ENCODE measurements around the gene SSU72.
"Not testable (repeated sequence)": the region's sequence is repeated elsewhere in the genome, so short reads cannot be mapped to it uniquely, and the experiment has no call there.

The SSU72 gene

GRCh38 chr1:1556961-1557360, 17.7 kb downstream of the SSU72 start:
- DNase-seq, result not testable (repeated sequence)

- no peak for DNase-seq
Observed at GRCh38 chr1:1556505-1556904, 18.2 kb downstream of the SSU72 start.

DNA sequence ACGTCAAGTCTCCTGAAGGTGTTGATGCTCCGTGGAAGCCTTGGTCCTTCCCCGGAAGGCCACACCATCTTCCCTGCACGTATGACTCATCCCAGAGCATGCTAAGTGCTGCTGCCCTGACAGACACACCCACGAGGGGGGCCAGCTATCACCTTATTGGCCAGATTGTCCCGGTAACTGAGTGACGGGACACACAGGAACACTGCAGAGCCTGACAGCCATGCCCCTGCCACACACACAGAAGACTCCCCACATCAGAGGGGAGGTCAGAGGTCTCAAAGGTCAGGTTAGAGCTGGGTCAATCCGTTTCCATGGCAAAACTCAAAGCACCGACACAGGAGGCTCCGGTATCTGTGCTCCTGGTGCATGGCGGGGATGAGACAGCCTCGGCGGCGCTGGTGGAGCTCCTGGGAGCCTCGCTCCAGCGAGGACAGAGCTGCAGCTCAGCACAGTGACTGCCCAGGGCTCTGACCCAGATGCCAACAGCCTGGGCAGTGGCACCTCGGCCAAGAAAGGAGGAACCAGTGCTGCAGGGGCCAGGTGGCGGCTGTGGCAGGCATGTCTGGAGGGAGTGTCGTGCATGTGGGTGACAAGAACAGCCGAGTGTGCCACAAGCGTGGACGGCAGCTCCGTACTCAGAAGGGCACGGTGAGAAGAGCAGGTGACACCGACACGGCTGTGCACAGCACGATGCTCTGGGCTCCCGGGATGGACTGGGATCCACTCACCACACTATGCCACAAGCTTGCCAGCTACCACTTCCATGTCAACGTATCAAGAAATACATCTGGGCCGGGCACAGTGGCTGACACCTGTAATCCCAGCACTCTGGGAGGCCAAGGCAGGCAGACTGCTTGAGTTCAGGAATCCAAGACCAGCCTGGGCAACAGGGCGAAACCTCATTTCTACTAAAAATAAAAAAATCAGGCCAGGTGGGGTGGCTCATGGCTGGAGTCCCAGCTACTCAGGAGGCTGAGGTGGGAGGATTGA, 19.4 kb downstream of the SSU72 start:
- DNase-seq, result no peak

GRCh38 chr1:1554550-1554925, 20.1 kb downstream of the SSU72 start:
- no peak for DNase-seq

- DNase-seq, result no peak
Observed at GRCh38 chr1:1553821-1554494, 20.7 kb downstream of the SSU72 start.

DNA sequence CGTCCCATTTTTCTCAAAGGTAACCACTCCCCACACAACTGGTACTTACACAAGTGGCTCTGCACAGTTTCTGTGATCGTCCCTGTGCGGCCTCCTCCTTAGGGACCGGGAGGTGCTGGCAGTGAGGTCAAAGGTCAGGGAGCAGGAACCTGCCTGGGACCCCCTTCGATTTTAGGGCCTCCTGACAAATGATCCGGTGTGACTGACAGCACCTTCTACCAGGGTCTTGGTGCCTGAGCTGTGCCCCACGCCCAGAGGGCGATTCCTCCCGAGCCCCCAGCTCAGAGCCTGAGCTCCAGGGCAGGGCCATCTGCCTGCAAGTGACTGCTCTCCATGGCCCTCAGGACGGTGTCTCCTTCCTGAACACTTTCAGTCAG, 22.4 kb downstream of the SSU72 start:
- DNase-seq, result no peak

DNA sequence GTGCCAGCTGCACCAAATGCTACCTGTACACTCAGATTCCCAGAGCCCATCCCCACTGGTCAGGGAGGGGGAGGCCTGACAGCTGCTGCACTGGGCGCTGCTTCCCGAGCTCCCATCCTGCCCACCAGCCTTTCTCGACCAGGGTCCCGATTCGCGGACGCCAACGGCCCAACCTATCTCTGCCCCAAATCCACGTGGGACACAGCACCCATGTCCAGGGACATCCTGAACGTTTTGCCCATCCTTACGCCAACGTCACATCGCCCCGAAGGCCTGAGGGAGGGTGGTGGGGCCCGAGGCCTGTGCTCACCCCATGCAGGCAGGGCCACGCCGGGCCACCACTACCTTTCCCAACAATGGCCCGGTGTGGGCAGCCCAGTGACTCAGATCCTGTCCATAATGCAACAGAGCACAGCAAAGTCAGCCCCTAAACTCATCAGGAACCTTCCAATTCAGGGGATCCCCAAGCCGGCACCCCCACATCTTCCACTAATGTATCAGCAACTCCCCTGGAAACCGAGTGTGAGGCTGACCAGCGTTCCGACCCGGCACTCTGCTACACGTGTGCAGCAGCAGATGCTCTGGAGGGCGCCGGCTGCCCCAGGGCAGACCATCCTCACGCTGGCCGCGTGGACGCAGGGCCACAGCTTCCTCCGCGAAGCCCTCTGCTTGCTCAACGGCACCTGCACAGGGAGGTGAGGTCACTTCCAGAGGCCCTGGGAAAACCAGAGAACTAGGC, 23.0 kb downstream of the SSU72 start:
- DNase-seq, result no peak

DNA sequence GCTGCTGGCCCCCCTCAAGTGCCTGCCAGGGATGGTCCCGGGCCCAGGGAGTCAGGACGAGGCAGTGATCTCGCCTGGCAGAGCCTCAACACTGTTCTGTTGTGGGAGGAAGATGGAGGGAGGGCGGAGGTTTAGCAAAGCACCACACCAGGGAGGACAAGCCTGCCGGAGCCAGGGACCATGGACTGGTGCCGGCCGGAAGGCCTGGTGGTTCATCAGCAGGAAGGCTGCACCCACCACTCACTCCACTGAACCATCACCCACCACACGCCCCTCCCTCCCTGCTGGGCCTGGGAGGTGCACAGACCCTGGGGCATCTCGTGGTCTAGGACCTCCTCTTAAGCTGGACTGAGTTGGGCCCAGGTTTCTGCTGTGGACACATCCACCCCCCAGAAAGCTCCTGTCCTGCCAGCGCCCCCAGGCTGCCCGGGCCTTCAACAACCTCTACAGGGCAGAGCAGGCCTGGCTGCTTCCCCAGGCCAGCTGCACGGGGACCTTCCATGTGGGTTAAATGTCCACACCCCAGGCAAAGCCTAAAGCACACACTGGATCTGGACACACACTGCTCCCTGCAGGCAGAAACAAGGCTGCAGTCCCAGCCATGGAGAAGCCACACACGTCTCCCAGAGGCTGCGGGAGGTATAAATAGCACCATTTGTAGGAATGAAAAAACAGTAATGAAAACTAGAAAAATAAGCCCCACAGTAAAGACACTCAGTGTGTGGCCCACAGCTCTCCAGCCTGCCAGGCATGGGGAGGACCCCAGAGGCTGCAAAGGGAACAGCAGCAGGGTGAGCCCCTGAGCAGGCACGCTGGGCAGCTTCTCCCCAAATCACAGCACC, 23.9 kb downstream of the SSU72 start:
- DNase-seq, result no peak

DNA sequence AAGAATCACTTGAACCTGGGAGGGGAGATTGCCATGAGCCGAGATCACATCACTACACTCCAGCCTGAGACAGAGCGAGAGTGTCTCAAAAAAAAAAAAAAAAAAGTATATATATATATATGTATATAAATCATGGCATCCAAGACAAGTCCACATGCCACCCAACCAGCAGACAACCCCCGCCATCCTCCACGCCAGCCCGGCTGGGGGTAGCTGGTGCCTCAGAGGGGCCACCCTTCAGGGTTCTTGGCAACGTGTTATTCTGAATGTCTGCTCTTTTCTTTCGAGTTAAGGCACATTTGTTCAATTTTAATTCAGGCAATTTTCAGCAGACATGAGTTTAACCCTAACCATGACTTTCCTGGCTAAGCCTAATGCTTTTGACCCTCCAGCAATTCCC, 24.6 kb downstream of the SSU72 start:
- no peak for DNase-seq

DNA sequence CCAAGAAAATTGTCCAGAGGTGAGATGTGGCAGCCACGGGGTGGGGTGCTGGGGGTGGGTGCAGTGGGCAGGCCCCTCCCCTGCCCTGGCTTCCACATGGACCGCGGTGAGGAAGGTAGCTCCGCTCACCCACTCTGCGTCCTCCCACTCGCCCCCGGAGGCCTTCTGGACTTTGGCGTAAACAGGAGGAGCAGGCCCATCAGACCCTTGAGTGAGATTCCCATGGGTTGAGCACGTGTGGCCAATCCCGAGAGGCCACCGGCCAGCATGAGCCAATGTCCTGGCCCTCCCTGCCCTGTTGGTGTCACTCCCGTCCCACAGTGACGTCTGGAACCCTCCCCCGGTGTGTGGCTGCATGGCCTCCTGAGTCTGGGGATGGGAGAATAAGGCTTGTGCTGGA, 26.1 kb downstream of the SSU72 start:
- no peak for DNase-seq

DNA sequence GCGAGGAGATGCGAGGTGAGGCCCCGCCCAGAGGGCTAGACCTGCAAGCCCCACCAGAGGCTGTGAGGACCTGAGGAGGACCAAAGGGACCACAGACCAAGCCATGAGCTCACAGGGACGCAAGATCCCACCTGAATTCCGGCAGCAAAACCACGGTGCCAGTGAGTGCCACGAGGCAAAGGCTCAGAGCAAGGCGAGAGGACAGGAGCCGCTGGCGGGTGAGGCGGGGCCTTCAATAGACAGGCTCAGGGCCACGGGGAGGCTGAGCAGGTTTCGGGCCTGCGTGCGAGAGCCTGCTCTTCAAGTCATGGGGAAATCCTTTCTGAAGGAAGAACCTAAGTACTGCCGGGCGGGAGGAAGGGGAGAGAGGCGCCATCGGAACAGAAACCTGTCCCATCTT, 27.2 kb downstream of the SSU72 start:
- DNase-seq, result no peak

DNA sequence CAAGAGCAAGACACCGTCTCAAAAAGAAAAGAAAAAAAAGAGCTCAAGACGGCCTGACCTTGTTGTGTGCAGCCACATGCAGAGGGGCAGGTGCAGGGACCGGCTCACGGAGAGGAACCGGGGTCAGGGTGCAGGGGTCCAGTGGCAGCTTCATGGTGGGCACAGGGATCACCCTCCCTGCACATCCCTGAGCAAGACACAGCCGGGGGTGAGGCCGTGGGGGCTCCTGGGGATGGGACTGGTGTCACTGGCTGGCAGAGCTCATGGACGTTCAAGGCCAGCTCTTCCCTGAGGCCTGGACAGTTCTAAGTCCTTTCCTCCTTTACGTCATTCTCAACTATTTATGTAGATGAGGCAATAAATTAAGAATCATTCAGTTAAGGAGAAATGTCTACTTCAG, 27.7 kb downstream of the SSU72 start:
- DNase-seq, result no peak

- DNase-seq, result no peak
Observed at GRCh38 chr1:1545946-1546737, 28.5 kb downstream of the SSU72 start.

DNA sequence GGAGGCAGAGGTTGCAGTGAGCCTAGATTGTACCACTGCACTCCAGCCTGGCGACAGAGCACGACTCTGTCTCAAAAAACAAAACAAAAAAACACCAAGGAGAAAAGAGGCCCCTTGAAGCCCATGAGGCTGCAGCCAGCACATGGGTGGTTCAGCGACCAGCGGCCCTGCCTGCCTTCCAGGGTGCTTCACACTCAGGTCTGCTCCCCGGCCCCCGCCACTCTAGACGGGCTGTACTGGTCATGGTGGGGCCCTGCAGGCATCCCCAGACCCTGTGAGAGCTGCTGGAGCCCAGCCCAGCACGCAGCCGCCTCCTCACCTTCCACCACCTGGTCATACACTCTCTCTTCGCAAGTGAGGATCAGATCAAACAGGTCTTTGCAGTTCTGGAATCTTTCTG, 30.1 kb downstream of the SSU72 start:
- DNase-seq, result no peak

DNA sequence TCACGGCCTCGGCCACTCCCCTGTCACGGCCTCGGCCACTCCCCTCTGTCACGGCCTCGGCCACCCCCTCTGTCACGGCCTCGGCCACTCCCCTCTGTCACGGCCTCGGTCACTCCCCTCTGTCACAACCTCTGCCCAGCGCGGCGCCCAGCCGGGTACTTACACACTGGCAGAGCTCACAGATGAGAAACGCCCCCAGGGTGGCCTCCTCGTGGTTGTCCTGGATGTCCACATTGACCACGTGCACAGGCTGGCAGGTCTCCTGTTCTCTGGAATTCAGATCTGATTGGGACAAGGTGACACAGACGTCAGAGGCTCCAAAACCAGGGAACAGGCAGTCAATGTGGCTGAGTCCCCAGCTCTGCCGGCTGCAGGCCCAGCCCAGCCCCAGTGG, 31.0 kb downstream of the SSU72 start:
- no peak for DNase-seq

DNA sequence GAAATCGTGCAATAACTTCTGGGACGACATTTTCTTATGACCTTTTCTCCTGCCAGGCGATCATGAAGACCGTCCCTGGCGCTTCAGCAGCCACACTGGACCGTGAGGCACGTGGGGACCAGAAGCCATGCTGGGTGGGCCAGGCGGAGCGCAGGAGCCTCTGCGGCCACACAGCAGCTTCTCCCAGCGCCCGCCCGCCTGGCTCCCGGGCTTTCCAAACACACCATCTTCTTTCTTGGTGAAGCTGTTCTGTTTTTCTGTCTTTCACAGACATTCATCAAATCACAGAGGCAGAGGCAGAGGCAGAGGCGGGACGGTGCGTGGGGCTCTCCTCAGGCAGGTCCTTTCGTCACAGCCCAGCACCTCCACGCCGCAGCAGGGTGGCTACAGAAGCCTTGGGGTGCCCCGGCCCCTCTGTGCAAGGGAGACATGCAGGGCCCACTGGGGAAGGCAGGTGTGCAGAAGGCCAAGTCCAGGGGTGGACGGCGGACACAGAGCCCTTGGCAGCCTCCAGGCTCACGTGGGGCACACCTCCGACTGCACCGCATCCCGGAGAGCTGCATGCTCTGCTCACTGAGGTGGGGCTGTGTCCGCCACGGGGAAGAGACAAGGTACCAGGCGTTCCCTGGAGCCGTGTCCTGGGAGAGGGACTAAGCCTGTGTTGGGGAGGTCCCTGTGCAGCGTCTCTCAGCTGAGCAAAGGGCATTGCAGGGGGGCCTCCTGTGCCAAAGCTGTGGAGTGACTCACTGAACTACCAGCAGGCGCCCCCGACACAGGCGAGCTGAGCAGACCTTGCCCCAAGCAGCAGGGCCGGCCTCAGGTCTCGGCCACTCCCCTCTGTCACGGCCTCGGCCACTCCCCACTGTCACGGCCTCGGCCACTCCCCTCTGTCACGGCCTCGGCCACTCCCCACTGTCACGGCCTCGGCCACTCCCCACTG, 31.6 kb downstream of the SSU72 start:
- no peak for DNase-seq

- no peak for DNase-seq
Observed at GRCh38 chr1:1541956-1542765, 32.5 kb downstream of the SSU72 start.

DNA sequence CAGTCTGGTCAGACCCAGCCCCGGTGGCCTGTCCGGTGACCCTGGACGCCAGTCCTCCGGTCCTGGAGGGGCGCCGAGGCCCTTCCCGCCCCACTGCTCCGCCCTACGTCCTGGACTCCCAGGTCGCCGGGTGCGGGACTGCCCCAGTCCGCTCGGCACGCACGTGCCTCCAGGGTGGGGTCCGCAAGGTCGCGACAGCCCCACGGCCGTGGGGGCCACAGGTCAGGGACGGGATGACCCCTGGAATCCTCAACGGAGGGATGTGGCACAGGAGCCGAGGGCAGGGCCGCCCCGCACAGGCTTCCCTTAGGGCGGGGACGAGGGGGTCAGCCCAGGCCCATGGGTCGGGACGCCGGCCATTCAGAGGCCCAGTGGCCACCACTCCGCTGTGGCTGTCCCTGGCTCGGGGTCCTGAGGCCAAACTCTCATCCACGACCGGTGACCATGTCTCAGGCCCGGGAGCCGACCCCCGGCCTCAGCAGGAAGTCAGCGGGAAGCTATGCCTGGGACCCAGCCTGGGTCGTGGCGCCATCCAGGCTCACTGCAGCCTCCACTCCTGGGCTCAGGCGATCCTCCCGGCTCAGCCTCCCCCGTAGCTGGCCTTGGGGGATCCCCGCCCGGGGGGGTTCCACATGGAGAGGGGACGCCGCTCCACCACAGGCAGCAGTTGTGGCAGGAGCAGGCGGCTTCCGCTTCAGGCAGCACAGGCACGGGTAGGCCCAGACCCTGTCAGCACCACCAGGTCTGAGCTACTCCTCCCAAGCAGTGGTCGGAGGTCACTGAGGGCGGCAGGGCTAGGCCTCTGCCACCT, 33.6 kb downstream of the SSU72 start:
- no peak for DNase-seq

Measured in stimulated activated CD4-positive, alpha-beta T cell treated with anti-CD3 and anti-CD28 coated beads, Interleukin-2, amount 100 ng/mL, for 24 hours (primary cell).